GM12891 (cell line): ENCODE data around the gene PPHLN1.

ENCODE experiments used
- PAX5 ChIP-seq: IDR thresholded peaks from 2 replicates; pipeline ENCODE4 v1.6.1; 2011; ENCODE audit warnings: low read length, moderate library complexity, mild to moderate bottlenecking; ENCODE audit not compliant: insufficient read depth, severe bottlenecking
- POLR2A ChIP-seq: IDR thresholded peaks from 2 replicates; pipeline ENCODE4 v1.6.1; 2011; ENCODE audit warnings: low read depth, low read length, control low read depth
- POLR2AphosphoS5 ChIP-seq: IDR thresholded peaks from 2 replicates; pipeline ENCODE4 v1.6.1; 2011; ENCODE audit warnings: low read depth, low read length, control low read depth
- POU2F2 ChIP-seq: IDR thresholded peaks from 2 replicates; pipeline ENCODE4 v1.6.1; 2011; ENCODE audit warnings: low read depth, mild to moderate bottlenecking, control low read depth, low read length, moderate library complexity
- SPI1 ChIP-seq: IDR thresholded peaks from 2 replicates; pipeline ENCODE4 v1.6.1; 2011; ENCODE audit warnings: low read depth, low read length, control low read depth
- TAF1 ChIP-seq: IDR thresholded peaks from 2 replicates; pipeline ENCODE4 v1.6.1; 2011; ENCODE audit warnings: low read depth, low read length, control low read depth

DNA sequence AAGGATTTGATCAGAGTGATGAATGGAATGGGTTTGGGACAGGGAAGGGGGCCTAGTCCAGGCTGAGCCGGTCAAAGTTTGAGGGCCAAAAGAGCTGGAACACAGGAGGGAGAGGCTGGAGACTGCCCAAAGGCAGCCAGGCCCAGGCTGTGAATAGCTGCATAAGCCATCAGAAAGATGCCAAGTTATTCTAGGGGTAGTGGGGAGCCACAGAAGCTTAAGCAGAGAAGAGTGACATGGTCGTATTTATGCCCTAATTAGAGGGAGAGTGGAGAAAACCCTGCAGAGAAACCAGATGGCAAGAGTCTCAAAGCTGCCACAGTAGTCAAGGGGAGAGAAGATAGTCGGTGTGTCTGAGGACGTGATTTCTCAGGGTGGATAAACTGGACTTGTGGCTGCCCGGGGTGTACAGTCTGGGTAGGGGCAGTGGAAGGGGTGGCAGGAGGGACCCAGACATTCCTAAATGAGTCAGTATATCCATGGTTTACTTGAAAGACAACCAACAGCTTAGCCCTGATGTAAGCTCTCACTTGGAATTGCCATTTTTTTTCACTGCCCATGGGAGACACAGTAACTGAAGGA, 164.4 kb downstream of the PPHLN1 start:
- TF ChIP-seq POLR2AphosphoS5: no peak
- no peak for TF ChIP-seq POLR2A
- TF ChIP-seq TAF1: no peak
- no peak for TF ChIP-seq SPI1
- no peak for TF ChIP-seq POU2F2
- TF ChIP-seq PAX5: no peak
